NOMO-1 treated with dmso at 0.1 percent for 144 hours (cell line): ENCODE measurements around the gene SLC5A5.

Experiments used
- DNase-seq: peaks from one replicate; lab custom pipeline; 2025; ENCODE audit not compliant: unreplicated experiment; lab: John Stamatoyannopoulos, UW

The SLC5A5 gene

DNA sequence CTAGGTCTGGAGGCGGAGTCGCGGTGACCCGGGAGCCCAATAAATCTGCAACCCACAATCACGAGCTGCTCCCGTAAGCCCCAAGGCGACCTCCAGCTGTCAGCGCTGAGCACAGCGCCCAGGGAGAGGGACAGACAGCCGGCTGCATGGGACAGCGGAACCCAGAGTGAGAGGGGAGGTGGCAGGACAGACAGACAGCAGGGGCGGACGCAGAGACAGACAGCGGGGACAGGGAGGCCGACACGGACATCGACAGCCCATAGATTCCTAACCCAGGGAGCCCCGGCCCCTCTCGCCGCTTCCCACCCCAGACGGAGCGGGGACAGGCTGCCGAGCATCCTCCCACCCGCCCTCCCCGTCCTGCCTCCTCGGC, at the start of gene SLC5A5:
Gene SLC5A5, plus strand, starts transcription at position 68 of the 373 bp plus-strand sequence. CDS start 375 bp downstream, outside the sequence.
- peak; percentile 22 for DNase-seq

DNA sequence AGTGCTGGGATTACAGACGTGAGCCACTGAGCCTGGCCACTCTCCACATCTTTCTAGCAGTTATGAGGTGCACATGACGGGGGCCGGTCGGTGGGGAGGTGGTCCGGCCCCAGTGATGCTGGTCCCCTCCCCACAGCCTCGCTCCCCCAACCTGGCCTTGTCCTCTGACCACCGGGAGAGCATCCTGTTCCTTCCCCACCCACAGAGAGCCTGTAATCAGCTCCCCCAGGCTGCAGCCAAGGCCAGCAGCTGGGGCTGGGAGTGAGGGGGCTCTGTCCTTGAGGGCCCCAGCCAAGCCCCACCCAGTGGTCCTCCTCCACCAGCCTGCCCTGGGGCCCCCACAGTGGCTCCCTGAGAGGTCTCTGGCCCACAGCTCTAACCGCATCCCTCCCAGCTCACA, 47.4 kb upstream of the SLC5A5 start:
- no peak for DNase-seq

DNA sequence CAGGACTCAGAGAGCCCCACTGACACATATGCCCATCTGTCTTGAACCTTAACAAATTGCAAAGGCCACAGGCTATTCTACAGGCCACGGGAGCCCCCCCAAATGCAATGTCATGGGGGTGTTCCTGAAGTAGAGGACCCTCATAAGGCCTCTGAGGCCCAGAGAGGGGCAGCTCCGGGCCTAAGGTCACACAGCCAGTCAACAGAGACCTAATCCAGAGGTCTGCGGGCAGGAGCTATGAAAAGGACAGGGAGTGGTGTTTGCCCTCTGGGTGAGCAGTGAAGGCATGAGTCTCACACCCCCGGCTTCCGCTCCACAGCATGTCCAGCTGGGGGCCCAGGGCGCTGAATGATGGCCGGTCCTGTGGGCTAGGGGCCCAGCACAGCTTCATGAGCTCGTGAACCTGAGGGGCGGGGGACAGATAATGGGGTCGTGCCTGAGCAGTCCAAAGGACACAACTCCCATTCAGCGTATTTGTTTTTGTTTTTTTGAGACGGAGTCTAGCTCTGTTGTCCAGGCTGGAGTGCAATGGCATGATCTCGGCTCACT, 45.2 kb upstream of the SLC5A5 start:
- no peak for DNase-seq

DNA sequence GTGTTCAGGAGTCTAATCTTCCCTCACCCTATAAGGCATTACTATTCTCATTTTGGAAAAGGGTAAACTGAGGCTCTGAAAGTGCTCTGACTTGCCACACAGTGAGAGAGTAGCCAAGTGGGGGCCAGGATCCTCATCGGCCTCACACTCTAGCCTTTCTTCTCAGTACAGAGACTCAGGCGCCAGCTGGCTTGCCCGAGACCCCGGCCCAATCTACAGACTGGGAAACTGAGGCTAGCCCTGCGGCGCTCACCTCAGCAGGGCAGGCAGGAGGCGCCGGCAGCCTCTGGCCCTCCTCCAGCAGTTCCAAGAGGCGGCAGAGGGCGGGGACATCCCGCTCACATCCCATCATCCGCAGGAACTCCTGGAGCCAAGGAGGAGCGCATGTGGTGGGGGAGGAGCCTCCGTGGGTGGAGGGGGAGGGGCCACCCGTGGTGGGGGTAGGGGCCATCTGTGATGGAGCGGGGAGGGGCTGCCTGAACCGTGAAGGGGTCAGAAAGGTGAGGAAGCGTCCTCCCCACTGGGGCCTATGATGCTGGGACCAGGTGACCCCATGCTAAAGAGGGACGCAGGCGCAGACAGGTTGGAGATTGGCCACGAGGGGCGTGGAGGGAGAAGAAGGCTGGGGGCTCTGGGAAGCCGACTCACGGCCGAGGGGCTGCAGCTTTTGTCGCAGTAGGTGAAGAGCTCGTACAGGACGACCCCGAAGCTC, 41.7 kb upstream of the SLC5A5 start:
- DNase-seq, result no peak

GRCh38 chr19:17830567-17831418, 41.0 kb upstream of the SLC5A5 start:
- no peak for DNase-seq

GRCh38 chr19:17831419-17831888, 40.3 kb upstream of the SLC5A5 start:
- no peak for DNase-seq

GRCh38 chr19:17832443-17833208, 39.1 kb upstream of the SLC5A5 start:
- DNase-seq, result no peak

DNA sequence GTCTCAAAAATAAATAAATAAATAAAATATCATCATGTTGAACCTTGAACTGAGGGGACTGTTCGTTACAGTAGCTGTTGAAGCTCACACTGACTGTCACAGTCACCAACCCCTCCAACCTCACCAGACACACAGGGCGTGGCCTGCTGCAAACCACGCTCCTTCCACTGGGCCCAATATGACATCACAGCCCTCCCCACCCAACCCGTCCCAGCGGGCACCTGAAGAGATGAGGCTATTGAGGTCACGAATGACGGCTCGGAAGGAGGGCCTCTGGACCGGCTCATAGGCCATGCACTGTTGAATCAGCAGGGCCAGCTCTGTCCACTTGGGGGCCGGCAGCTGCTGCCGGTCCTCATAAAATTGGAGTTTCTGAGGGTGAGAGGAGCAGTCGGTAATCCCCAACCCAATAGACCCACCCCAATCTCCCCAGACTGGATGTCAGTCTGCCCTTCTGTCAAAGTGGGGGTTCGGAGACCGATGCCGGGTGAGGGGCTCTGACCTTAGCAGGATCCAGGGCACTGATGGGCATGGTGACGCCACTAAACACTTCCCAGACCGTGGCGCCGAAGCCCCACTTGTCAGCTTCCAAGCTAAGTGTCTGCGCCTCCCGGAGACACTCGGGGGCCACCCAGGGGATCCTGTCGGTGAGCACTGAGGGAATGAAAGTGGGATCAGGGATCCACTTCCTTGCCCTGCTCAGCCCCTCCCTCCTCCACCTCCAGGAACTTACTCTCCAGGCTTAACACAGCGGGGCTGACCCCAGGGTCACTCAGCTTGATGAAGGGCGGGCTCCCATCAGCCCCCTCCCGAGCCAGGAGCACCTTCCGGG, 37.2 kb upstream of the SLC5A5 start:
- DNase-seq, result no peak

GRCh38 chr19:17835182-17836006, 36.4 kb upstream of the SLC5A5 start:
- DNase-seq, result no peak

DNA sequence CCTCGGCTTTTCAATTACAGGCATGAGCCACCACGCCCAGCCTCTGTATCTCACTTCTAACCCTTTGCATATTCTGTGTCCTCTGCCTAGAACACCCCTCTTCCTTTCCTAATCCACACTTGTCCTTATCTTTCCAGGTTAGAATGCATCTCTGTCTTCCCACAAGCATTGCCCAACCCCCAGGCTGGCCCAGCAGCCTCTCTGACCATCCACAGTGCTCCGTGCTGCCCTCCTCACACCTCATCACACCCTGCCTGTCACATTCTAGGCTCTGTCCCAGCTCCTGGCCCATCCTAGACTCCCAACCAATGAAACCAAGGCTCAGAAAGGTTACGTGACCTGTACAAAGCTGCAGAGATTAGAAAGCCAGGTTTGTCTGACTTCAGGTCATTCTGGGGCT, 35.2 kb upstream of the SLC5A5 start:
- no peak for DNase-seq

GRCh38 chr19:17837972-17838371, 33.8 kb upstream of the SLC5A5 start:
- DNase-seq, result no peak

DNA sequence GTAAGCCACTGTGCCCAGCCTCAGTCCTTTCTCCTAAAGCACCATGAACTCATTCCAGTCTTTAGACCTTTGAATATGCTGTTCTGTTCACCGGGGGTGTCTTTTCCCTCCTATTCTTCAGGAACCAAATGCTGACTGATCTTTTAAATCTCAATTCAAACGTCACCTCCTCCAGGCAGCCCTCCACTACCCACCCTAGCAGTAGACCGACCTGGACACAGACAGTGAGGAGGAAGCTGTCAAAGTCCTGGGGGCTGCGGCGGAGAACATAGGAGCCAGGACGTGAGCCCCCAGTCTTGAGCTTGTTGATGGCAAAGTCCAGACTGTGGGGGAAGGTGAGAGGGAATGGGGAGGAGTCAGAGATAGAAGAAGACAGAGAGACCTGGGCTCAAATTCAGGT, 31.7 kb upstream of the SLC5A5 start:
- DNase-seq, result no peak

DNA sequence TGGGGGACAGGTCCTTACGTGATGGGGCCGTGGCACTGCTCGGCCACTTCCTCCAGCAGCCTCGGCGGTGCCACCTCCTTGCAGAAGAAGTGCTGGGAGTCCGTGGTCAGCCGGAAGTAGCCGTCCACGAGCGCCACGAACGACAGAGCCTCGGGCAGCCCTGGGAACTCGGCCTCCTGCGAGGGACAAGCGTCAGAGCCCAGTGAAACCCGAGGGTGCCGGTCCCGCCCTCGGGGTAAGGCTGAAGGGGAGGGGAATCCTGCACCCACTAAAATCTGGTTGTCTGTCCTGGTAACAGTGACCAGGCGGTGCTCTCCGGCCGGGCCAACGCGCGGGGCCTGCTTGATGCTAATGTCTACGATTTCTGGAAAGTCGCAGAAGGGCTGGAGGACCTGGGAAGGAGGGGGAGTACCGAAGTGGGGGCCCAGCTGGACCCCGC, 30.4 kb upstream of the SLC5A5 start:
- no peak for DNase-seq

- DNase-seq, result no peak
Measured at GRCh38 chr19:17841810-17842662, 29.7 kb upstream of the SLC5A5 start.

- no peak for DNase-seq
Measured at GRCh38 chr19:17842663-17843291, 29.0 kb upstream of the SLC5A5 start.

DNA sequence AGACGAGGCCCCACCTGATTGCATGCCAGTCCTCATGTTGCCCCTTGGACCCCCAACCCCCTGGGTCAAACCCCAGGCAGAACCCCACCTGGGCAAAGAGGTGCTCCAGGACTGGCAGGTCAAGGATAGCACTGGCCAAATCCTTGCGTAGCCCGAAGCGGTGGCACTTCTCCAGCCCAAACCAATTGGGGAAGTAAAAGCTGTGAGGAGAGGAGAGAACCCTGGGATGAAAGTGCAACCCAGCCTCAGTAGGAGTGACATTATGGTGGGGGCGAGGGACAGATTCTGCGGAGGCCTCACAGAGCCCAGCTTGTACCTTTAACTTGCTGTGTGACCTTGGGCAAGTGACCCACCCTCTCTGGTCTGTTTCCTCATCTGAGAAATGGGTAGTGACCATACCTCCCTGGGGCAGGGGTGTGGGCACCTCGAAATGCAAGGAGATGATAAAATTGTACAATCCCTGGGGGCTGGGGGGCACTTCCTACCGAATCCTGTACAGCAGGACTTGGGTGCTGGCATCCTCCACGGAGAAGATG, 28.4 kb upstream of the SLC5A5 start:
- no peak for DNase-seq

DNA sequence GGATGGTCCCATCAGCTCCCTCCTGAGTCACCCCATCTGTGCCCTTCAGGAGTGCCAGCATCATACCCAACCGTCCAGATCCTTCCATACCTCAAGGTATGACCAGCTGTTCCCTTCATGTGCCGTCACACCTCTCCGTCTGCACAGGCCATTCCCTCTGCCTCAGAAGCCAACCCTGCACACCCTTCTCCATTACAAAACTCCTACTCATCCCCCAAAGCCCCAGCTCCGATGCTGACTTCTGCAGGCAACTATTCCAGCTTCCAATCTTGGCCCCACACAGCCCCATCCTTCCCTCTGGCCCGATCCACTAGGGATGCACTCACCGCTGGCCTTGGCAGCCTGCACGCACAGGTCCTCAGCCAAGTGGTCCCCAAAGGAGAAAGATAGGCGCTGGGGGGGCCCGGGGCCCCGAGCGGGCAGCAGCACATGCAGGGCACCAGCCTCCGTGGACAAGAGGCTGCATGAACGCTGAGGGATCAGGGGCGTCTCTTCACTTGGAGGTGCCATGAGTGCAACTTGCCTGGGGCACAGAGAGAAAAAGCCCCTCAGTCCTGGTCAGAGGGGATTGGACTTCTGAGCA, 27.7 kb upstream of the SLC5A5 start:
- DNase-seq, result no peak
